B cell (primary cell): ENCODE results near the gene SLC27A3. TPM values are rescaled to one million over a fixed set of nuclear protein-coding genes. Genes with fewer than 3 reads are reported as not detected.

ENCODE experiments used
- ATAC-seq: fragments of 200-7000 bp; cut with Tn5 transposase; one replicate; pipeline ENCODE4 v1.10.0; 2021; ENCODE audit warnings: low read depth, mild to moderate bottlenecking, moderate number of reproducible peaks, moderate library complexity
- CTCF ChIA-PET: fragments of 350-600 bp; sonication (Branson Sonifier 250); formaldehyde crosslinking; loops from one replicate; lab custom pipeline; 2021; ENCODE audit warnings: antibody characterized with exemption, inconsistent platforms; lab: Charles Lee
- POLR2A ChIA-PET: fragments of 350-600 bp; sonication (Branson Sonifier 250); formaldehyde crosslinking; loops from one replicate; lab custom pipeline; 2021; ENCODE audit warnings: antibody characterized with exemption; lab: Charles Lee
- DNase-seq: peaks from one replicate; pipeline ENCODE4 v3.0.0; 2013
- H2AFZ ChIP-seq: 2 replicates; pipeline ENCODE4 v1.6.1; 2012; ENCODE audit warnings: mild to moderate bottlenecking, low read depth, low read length; ENCODE audit not compliant: insufficient read depth, poor library complexity, severe bottlenecking
- H3K27ac ChIP-seq, 2 donors: 1 replicate in 1 of 2; 2 replicates in 1 of 2; pipeline ENCODE4 v1.5.1; 2012 to 2013; ENCODE audit warnings: low read length in 2 of 2, mild to moderate bottlenecking in 2 of 2, moderate library complexity in 1 of 2
- H3K27me3 ChIP-seq, 4 experiments: fragments of 200-600 bp in 1 of 4; sonication (generic) in 1 of 4; replicated peaks in 1 of 4; 1 replicate in 2 of 4; 2 replicates in 2 of 4; pipeline versions ENCODE4 v1.6.1 to v1.7.0; 2013 to 2016; ENCODE audit warnings: low read length in 3 of 4, mild to moderate bottlenecking in 2 of 4, mixed read lengths in 1 of 4, moderate library complexity in 1 of 4; ENCODE audit not compliant: insufficient read depth in 4 of 4, control insufficient read depth in 3 of 4; ENCODE audit errors: control extremely low read depth in 1 of 4
- H3K36me3 ChIP-seq, 2 experiments: replicated peaks in 1 of 2; 1 replicate in 1 of 2; 2 replicates in 1 of 2; pipeline versions ENCODE4 v1.6.1 to v1.7.1; 2013; ENCODE audit warnings: low read length in 1 of 2; ENCODE audit not compliant: insufficient read depth in 2 of 2, control insufficient read depth in 1 of 2; ENCODE audit errors: control extremely low read depth in 1 of 2, extremely low read depth in 1 of 2
- H3K4me1 ChIP-seq, 2 donors: fragments of 200-600 bp in 1 of 2; sonication (generic) in 1 of 2; 1 replicate in 1 of 2; 2 replicates in 1 of 2; pipeline versions ENCODE4 v1.5.1 to v1.6.1; 2013 to 2017; ENCODE audit warnings: low read length in 2 of 2; ENCODE audit not compliant: control insufficient read depth in 2 of 2, insufficient read depth in 2 of 2
- H3K4me2 ChIP-seq: replicated peaks from 2 replicates; pipeline ENCODE3; 2012; ENCODE audit warnings: mild to moderate bottlenecking, low read depth, low read length; ENCODE audit not compliant: poor library complexity, severe bottlenecking
- H3K4me3 ChIP-seq, 5 experiments: fragments of 200-600 bp in 1 of 5; sonication (generic) in 1 of 5; 1 replicate in 3 of 5; 2 replicates in 2 of 5; pipeline versions ENCODE4 v1.5.1 to v1.7.0; 2011 to 2016; ENCODE audit warnings: low read length in 4 of 5, mild to moderate bottlenecking in 4 of 5, low read depth in 2 of 5, control low read depth in 1 of 5, moderate library complexity in 1 of 5; ENCODE audit not compliant: insufficient read depth in 1 of 5; ENCODE audit errors: control extremely low read depth in 1 of 5, extremely low read depth in 1 of 5
- H3K79me2 ChIP-seq: fragments of 200-600 bp; sonication (generic); one replicate; pipeline ENCODE4 v1.6.0; 2016; ENCODE audit warnings: low read length; ENCODE audit not compliant: control insufficient read depth, insufficient read depth
- H3K9ac ChIP-seq: fragments of 200-600 bp; sonication (generic); 2 replicates; pipeline ENCODE4 v1.6.1; 2017; ENCODE audit warnings: mild to moderate bottlenecking, low read length, moderate library complexity
- H3K9me3 ChIP-seq, 3 donors: one replicate each; pipeline versions ENCODE4 v1.6.1 to v1.7.1; 2013; ENCODE audit warnings: low read length in 2 of 3; ENCODE audit not compliant: control insufficient read depth in 2 of 3, insufficient read depth in 1 of 3; ENCODE audit errors: control extremely low read depth in 1 of 3
- H4K20me1 ChIP-seq: 2 replicates; pipeline ENCODE4 v1.6.0; 2012; ENCODE audit warnings: mild to moderate bottlenecking, low read length; ENCODE audit not compliant: insufficient read depth, control insufficient read depth, poor library complexity, severe bottlenecking
- H3K27ac Mint-ChIP-seq: one replicate; pipeline ENCODE4 v1.8.0; 2021; ENCODE audit warnings: mixed read lengths
- H3K27me3 Mint-ChIP-seq: one replicate; pipeline ENCODE4 v1.8.0; 2021; ENCODE audit warnings: mixed read lengths
- H3K4me1 Mint-ChIP-seq: one replicate; pipeline ENCODE4 v1.8.0; 2021; ENCODE audit warnings: mixed read lengths
- H3K4me3 Mint-ChIP-seq: one replicate; pipeline ENCODE4 v1.8.0; 2021; ENCODE audit warnings: mixed read lengths
- H3K9me3 Mint-ChIP-seq: one replicate; pipeline ENCODE4 v1.8.0; 2022; ENCODE audit warnings: mixed read lengths; ENCODE audit not compliant: insufficient read depth
- CTCF ChIP-seq: fragments of 200-600 bp; IDR thresholded peaks from one replicate; pipeline ENCODE4 v1.8.0; 2022; ENCODE audit warnings: antibody characterized with exemption, mild to moderate bottlenecking
- EZH2 ChIP-seq: IDR thresholded peaks from 2 replicates; pipeline ENCODE4 v1.6.1; 2012; ENCODE audit warnings: borderline replicate concordance, low read depth, mild to moderate bottlenecking, moderate library complexity, low read length; ENCODE audit not compliant: insufficient read depth, poor library complexity, severe bottlenecking
- WGBS: methylation state at CpG from one replicate; pipeline ENCODE4 v1.1.5; 2013; ENCODE audit warnings: missing lambda C conversion rate; ENCODE audit not compliant: insufficient coverage; 5-methylcytosine and 5-hydroxymethylcytosine counted together
- intact Hi-C: fragments of 100-400 bp; cut with micrococcal nuclease; formaldehyde crosslinking; loops from one replicate; pipeline ENCODE4 v1.10.0; 2022
- polyA plus RNA-seq: library from polyadenylated mRNA; depleted of rRNA; stranded (reverse); fragments of >200 nt; gene quantifications from 2 replicates; pipeline ENCODE4 v1.2.3, GENCODE V29; 2012
- total RNA-seq, 2 donors: library from RNA; stranded (reverse); fragments of 120-200 nt in 1 of 2; gene quantifications; 1 replicate in 1 of 2; 2 replicates in 1 of 2; pipeline versions ENCODE4 v1.2.3 to v1.2.4, GENCODE V29; 2013 to 2022

Gene SLC27A3
- total and polyA plus RNA-seq, 2 donors (not counting 1 experiment from before 2014, with no cell fraction given) = 15.6 to 19.4 TPM

GRCh38 chr1:153775458-153776327, 486 bp downstream of the SLC27A3 start:
- H3K27ac Mint-ChIP-seq = peak overlapping the region; percentile 84
- Histone ChIP-seq H3K4me3 (peak overlapping the region; percentile 49 to 80 (median 71)), H3K4me1 (peaks cover 22 to 35% of the 10 kb centered on the region in 2 donors), H3K27ac (peak overlapping the region; percentile 34 to 48), H3K27me3 (no peaks in the 10 kb centered on the region), H3K4me2 (peak overlapping the region; percentile 98), H2AFZ (peak overlapping the region; percentile 84), H3K36me3 (peaks cover 0 to 15% of the 10 kb centered on the region in 2 experiments), H3K9ac (peak overlapping the region; percentile 81), H3K9me3 (no peaks in the 10 kb centered on the region), H3K79me2 (peaks cover 6% of the 10 kb centered on the region), H4K20me1 (peaks cover 9% of the 10 kb centered on the region)
- no peaks in the 10 kb centered on the region for H3K9me3 Mint-ChIP-seq
- TF ChIP-seq EZH2 (no peak), CTCF (no peak)
- DNase-seq (peak; percentile 77), ATAC-seq (peak; percentile 68)
- ChIA-PET POLR2A (interaction anchor here (0.6 to 2.2 kb wide), 13 partner anchors 8 to 215 kb away, joined by 3 to 9 read pairs (median 4); partner anchors contain the start of genes CHTOP, CREB3L4, INTS3 and RAB13), CTCF (interaction anchor here (0.5 to 2.5 kb wide), 6 partner anchors 32 to 316 kb away, joined by 3 to 11 read pairs (median 3); partner anchors contain the start of gene RAB13)
- H3K27me3 Mint-ChIP-seq = no peaks in the 10 kb centered on the region
- under 1% methylated on average over 77 of the region's 83 CpGs for WGBS
- peaks cover 31% of the 10 kb centered on the region for H3K4me1 Mint-ChIP-seq
- intact Hi-C loops = loop anchor here (1.0 to 2.0 kb wide), 3 partner anchors 8 to 26 kb away; no protein-coding TSS in a partner anchor
- peak overlapping the region; percentile 91 for H3K4me3 Mint-ChIP-seq
